Calu3 (cell line): ENCODE results near the gene AGBL1. TPM values are rescaled to one million over a fixed set of nuclear protein-coding genes. Genes with fewer than 3 reads are reported as not detected.

Source experiments
- BruUV-seq: library from RNA; stranded (reverse); fragments of 400-500 nt; replicated peaks from 2 replicates; lab custom pipeline; 2021; lab: Mats Ljungman, UMichigan
- CTCF ChIA-PET: fragments of 300-600 bp; sonication (Branson Sonifier 250); formaldehyde crosslinking; loops from one replicate; lab custom pipeline; 2022; ENCODE audit warnings: antibody characterized with exemption; lab: Charles Lee
- DNase-seq: peaks from one replicate; pipeline ENCODE4 v3.0.0; 2022
- H3K27ac Mint-ChIP-seq: one replicate; pipeline ENCODE4 v1.8.0; 2022; ENCODE audit warnings: mixed read lengths; ENCODE audit not compliant: unreplicated experiment
- H3K27me3 Mint-ChIP-seq: one replicate; pipeline ENCODE4 v1.8.0; 2022; ENCODE audit warnings: mixed read lengths; ENCODE audit not compliant: unreplicated experiment
- H3K36me3 Mint-ChIP-seq: one replicate; pipeline ENCODE4 v1.8.0; 2022; ENCODE audit warnings: mild to moderate bottlenecking, moderate library complexity, mixed read lengths; ENCODE audit not compliant: insufficient read depth, unreplicated experiment
- H3K4me1 Mint-ChIP-seq: one replicate; pipeline ENCODE4 v1.8.0; 2022; ENCODE audit warnings: mild to moderate bottlenecking, low read depth, mixed read lengths; ENCODE audit not compliant: unreplicated experiment
- H3K4me3 Mint-ChIP-seq: one replicate; pipeline ENCODE4 v1.8.0; 2022; ENCODE audit warnings: mild to moderate bottlenecking, low read depth, moderate library complexity, mixed read lengths; ENCODE audit not compliant: unreplicated experiment
- H3K9me3 Mint-ChIP-seq: one replicate; pipeline ENCODE4 v1.8.0; 2022; ENCODE audit warnings: low read depth, mixed read lengths; ENCODE audit not compliant: unreplicated experiment
- CTCF ChIP-seq: fragments of 200-600 bp; IDR thresholded peaks from one replicate; pipeline ENCODE4 v1.8.0; 2022; ENCODE audit warnings: antibody characterized with exemption; ENCODE audit not compliant: unreplicated experiment
- intact Hi-C: fragments of 100-400 bp; cut with micrococcal nuclease; formaldehyde crosslinking; loops from one replicate; pipeline ENCODE4 v1.10.0; 2022; ENCODE audit not compliant: unreplicated experiment
- total RNA-seq: library from RNA; stranded (reverse); gene quantifications from 2 replicates; pipeline ENCODE4 v1.2.3, GENCODE V29; 2022

AGBL1 gene
- total RNA-seq, 1 experiment from 2014 or later = not detected

GRCh38 chr15:86929461-86929860 lies 849.8 kb downstream of the AGBL1 start:
- no peak overlapping the region for H3K27ac Mint-ChIP-seq
- CTCF ChIA-PET = no interaction called here
- no peaks in the 10 kb centered on the region for H3K4me1 Mint-ChIP-seq
- DNase-seq = no peak
- no peak for TF ChIP-seq CTCF
- no peak overlapping the region for H3K4me3 Mint-ChIP-seq
- no peaks in the 10 kb centered on the region for H3K27me3 Mint-ChIP-seq
- peaks cover 18% of the 10 kb centered on the region for H3K9me3 Mint-ChIP-seq
- H3K36me3 Mint-ChIP-seq = no peaks in the 10 kb centered on the region
- no TSS peak for BruUV-seq
- intact Hi-C loops = no loop called here

GRCh38 chr15:86932456-86932855 lies 852.8 kb downstream of the AGBL1 start:
- Mint-ChIP-seq H3K27me3 (no peaks in the 10 kb centered on the region), H3K9me3 (peaks cover 18% of the 10 kb centered on the region), H3K4me1 (no peaks in the 10 kb centered on the region), H3K36me3 (no peaks in the 10 kb centered on the region), H3K4me3 (no peak overlapping the region), H3K27ac (no peak overlapping the region)
- no peak for DNase-seq
- intact Hi-C loops = no loop called here
- TF ChIP-seq CTCF = no peak
- BruUV-seq = no TSS peak
- CTCF ChIA-PET = no interaction called here

DNA sequence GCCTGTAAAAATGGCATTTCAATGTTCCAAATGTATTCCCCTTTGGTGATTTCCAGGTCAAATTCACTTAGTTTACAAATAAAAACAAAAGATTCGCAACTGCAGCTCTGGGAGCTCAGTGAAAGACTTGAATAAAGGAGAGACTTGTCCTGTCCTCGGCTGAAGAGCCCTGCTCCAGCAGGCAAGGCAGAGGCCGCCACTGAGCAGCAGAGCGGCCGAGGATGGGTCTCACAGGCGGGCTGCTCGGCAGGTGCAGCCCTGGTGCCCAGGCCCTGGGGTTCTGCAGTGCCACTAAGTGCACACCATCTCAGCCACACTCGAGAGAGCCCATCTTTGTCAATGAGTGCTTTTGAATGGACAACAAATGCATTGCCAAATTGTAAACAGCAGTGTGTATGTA lies 856.2 kb downstream of the AGBL1 start:
- Mint-ChIP-seq H3K9me3 (peaks cover 15% of the 10 kb centered on the region), H3K27me3 (no peaks in the 10 kb centered on the region), H3K36me3 (no peaks in the 10 kb centered on the region), H3K4me3 (no peak overlapping the region), H3K4me1 (no peaks in the 10 kb centered on the region), H3K27ac (no peak overlapping the region)
- intact Hi-C loops = no loop called here
- no peak for TF ChIP-seq CTCF
- no peak for DNase-seq
- CTCF ChIA-PET = no interaction called here
- no TSS peak for BruUV-seq

- CTCF ChIA-PET = no interaction called here
- no peak overlapping the region for H3K27ac Mint-ChIP-seq
- intact Hi-C loops = no loop called here
- DNase-seq = no peak
- no peaks in the 10 kb centered on the region for H3K4me1 Mint-ChIP-seq
- no peaks in the 10 kb centered on the region for H3K36me3 Mint-ChIP-seq
- TF ChIP-seq CTCF = no peak
- peaks cover 10% of the 10 kb centered on the region for H3K9me3 Mint-ChIP-seq
- no peak overlapping the region for H3K4me3 Mint-ChIP-seq
- no TSS peak for BruUV-seq
- no peaks in the 10 kb centered on the region for H3K27me3 Mint-ChIP-seq
Measured at GRCh38 chr15:86942285-86942684, 862.6 kb downstream of the AGBL1 start.
